GM12878 (cell line): ENCODE results near the gene PIK3R2. TPM values are rescaled to one million over a fixed set of nuclear protein-coding genes. Genes with fewer than 3 reads are reported as not detected.
"Not testable (repeated sequence)": the region's sequence is repeated elsewhere in the genome, so short reads cannot be mapped to it uniquely, and the experiment has no call there.

ENCODE experiments used
- ATAC-seq: fragments of 200-7000 bp; cut with Tn5 transposase; 3 replicates; pipeline ENCODE4 v1.9.1; 2020; ENCODE audit warnings: mild to moderate bottlenecking, moderate library complexity
- BruUV-seq: library from RNA; stranded (reverse); fragments of 400-500 nt; replicated peaks from 2 replicates; lab custom pipeline; 2021; lab: Mats Ljungman, UMichigan
- CTCF ChIA-PET: fragments of 300-600 bp; sonication (Branson Sonifier 250); formaldehyde crosslinking; extraction: SDS; loops from one replicate; lab custom pipeline; 2021; ENCODE audit warnings: inconsistent platforms; lab: Yijun Ruan, JAX
- POLR2A ChIA-PET: fragments of 350-600 bp; formaldehyde crosslinking; extraction: SDS; loops from one replicate; lab custom pipeline; 2021; ENCODE audit warnings: inconsistent platforms; lab: Charles Lee
- RAD21 ChIA-PET: fragments of 300-600 bp; sonication (Branson Sonifier 250); formaldehyde crosslinking; loops from one replicate; lab custom pipeline; 2023; ENCODE audit warnings: antibody characterized with exemption; ENCODE audit not compliant: unreplicated experiment; lab: Charles Lee
- SMC1A ChIA-PET: fragments of 300-600 bp; sonication (Branson Sonifier 250); formaldehyde crosslinking; loops from one replicate; lab custom pipeline; 2023; ENCODE audit not compliant: unreplicated experiment, uncharacterized antibody; lab: Charles Lee
- DNase-seq: peaks from one replicate; pipeline ENCODE4 v3.0.0-alpha.2; 2011; ENCODE audit warnings: low read depth, low spot score
- FAIRE-seq: peaks from 3 replicates; lab custom pipeline; 2011; peaks lifted over from hg19 to GRCh38; lab: Jason Lieb, UNC
- H2AFZ ChIP-seq: 2 replicates; pipeline ENCODE4 v1.6.0; 2011; ENCODE audit warnings: low read depth, low read length, control low read depth; ENCODE audit not compliant: control insufficient read depth
- H3K27ac ChIP-seq: 2 replicates; pipeline ENCODE4 v1.5.1; 2011; ENCODE audit warnings: control low read depth; ENCODE audit not compliant: control insufficient read depth, insufficient read depth
- H3K27me3 ChIP-seq, 2 experiments: replicated peaks in 1 of 2; 2 replicates each; pipeline versions ENCODE4 v1.6.0 to v1.6.1; 2011; ENCODE audit warnings: low read length in 1 of 2; ENCODE audit not compliant: control insufficient read depth in 2 of 2, insufficient read depth in 2 of 2
- H3K36me3 ChIP-seq, 2 experiments: 2 replicates each; pipeline ENCODE4 v1.5.1; 2011; ENCODE audit warnings: low read length in 1 of 2; ENCODE audit not compliant: control insufficient read depth in 2 of 2, insufficient read depth in 2 of 2
- H3K4me1 ChIP-seq: 2 replicates; pipeline ENCODE4 v1.6.1; 2011; ENCODE audit warnings: mild to moderate bottlenecking, low read length, moderate library complexity, mixed read lengths; ENCODE audit not compliant: control insufficient read depth, insufficient read depth
- H3K4me2 ChIP-seq: 2 replicates; pipeline ENCODE4 v1.6.0; 2011; ENCODE audit warnings: control low read depth; ENCODE audit not compliant: control insufficient read depth, insufficient read depth
- H3K4me3 ChIP-seq: fragments of 200-600 bp; sonication (generic); 2 replicates; pipeline ENCODE4 v1.5.1; 2016
- H3K79me2 ChIP-seq: 2 replicates; pipeline ENCODE4 v1.6.0; 2011; ENCODE audit warnings: low read length; ENCODE audit not compliant: control insufficient read depth, insufficient read depth
- H3K9ac ChIP-seq: 2 replicates; pipeline ENCODE4 v1.8.0; 2011; ENCODE audit warnings: low read length, control low read depth, mixed read lengths; ENCODE audit not compliant: control insufficient read depth, insufficient read depth
- H3K9me3 ChIP-seq: replicated peaks from 3 replicates; pipeline ENCODE4 v1.5.1; 2011; ENCODE audit warnings: mild to moderate bottlenecking, low read length; ENCODE audit not compliant: control insufficient read depth, insufficient read depth
- H4K20me1 ChIP-seq: 2 replicates; pipeline ENCODE4 v1.6.0; 2011; ENCODE audit not compliant: control insufficient read depth, insufficient read depth
- ELK1 ChIP-seq: IDR thresholded peaks from 2 replicates; pipeline ENCODE4 v1.6.1; 2012; ENCODE audit warnings: low read depth, low read length, improper control_type of control experiment
- NKRF ChIP-seq: fragments of 450-650 bp; conservative IDR thresholded peaks from 2 replicates; pipeline ENCODE4 v1.6.1; 2017; ENCODE audit warnings: mild to moderate bottlenecking, moderate library complexity
- SMAD5 ChIP-seq: IDR thresholded peaks from 2 replicates; pipeline ENCODE4 v1.6.1; 2016; ENCODE audit warnings: antibody characterized with exemption, low read depth
- SMARCA5 ChIP-seq: fragments of 450-650 bp; IDR thresholded peaks from 2 replicates; pipeline ENCODE4 v1.6.1; 2017; ENCODE audit warnings: mild to moderate bottlenecking
- STAT1 ChIP-seq: fragments of 450-650 bp; conservative IDR thresholded peaks from 2 replicates; pipeline ENCODE4 v1.6.1; 2014; ENCODE audit warnings: antibody characterized with exemption, mild to moderate bottlenecking
- WGBS: methylation state at CpG from one replicate; pipeline ENCODE4 v1.1.6; 2016; ENCODE audit warnings: low lambda C conversion rate; ENCODE audit not compliant: insufficient replicate concordance, insufficient coverage; ENCODE audit errors: missing lambda C conversion rate; 5-methylcytosine and 5-hydroxymethylcytosine counted together
- in situ Hi-C: fragments of 300-500 bp; cut with MboI; formaldehyde crosslinking; loops from 9 replicates; pipeline ENCODE4 v1.14.3; 2018; ENCODE audit warnings: mixed read lengths
- intact Hi-C: fragments of 100-400 bp; cut with micrococcal nuclease; formaldehyde crosslinking; loops from one replicate; pipeline ENCODE4 v1.14.2; 2022; ENCODE audit not compliant: unreplicated experiment
- polyA plus RNA-seq, 11 experiments: library from polyadenylated mRNA; depleted of rRNA in 4 of 11; unstranded in 6 of 11; stranded (reverse) in 5 of 11; fragments of >200 nt; fragmentation: Nextera tagmentation in 4 of 11; fragmentation: Illumina TruSeq in 1 of 11; extraction: Ambion mirVana in 4 of 11; extraction: Trizol in 1 of 11; gene quantifications; 1 replicate in 1 of 11; 2 replicates in 10 of 11; pipeline versions ENCODE4 v1.2.1 to v1.2.3, GENCODE V29; 2011 to 2016; ENCODE audit warnings: inconsistent platforms in 2 of 11, missing spikeins in 2 of 11, low read depth in 1 of 11
- total RNA-seq, 4 experiments: library from RNA; depleted of rRNA in 3 of 4; stranded (reverse); fragments of >200 nt in 3 of 4; fragmentation: Illumina TruSeq in 1 of 4; extraction: Trizol in 1 of 4; gene quantifications; 2 replicates each; pipeline versions ENCODE4 v1.2.1 to v1.2.3, GENCODE V29; 2013 to 2021

Gene PIK3R2
- total and polyA plus RNA-seq, 10 of the 15 experiments (the other 5 are each of a cell fraction or from before 2014, with no cell fraction given) = 0.26 to 22.6 (median 2.5) TPM

DNA sequence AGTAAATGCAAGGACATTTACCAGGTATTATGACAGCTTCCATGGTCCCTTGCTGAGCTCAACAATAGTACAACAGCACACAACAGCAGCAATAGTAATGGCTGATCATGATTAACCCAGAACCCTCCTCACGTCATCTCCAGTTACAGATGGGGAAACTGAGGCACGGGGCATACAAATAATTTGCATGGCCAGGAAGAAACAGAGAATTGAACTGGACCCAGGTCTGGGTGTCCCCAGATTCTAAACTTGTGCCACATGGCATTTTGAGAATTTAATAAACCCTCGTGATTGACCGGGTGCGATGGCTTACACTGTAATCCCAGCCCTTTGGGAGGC lies 48.2 kb upstream of the PIK3R2 start:
- Histone ChIP-seq H3K4me1 (peaks cover 47% of the 10 kb centered on the region), H4K20me1 (no peaks in the 10 kb centered on the region), H3K36me3 (peaks cover 0 to 3% of the 10 kb centered on the region in 2 experiments; a peak in 2 of 4 replicates), H2AFZ (peak overlapping the region; percentile 92), H3K9ac (peak overlapping the region; percentile 62), H3K27me3 (no peaks in the 10 kb centered on the region), H3K27ac (peak overlapping the region; percentile 63), H3K79me2 (peaks cover 15% of the 10 kb centered on the region), H3K4me3 (peak overlapping the region; percentile 0; the same call in 1 of the 2 replicates), H3K9me3 (no peaks in the 10 kb centered on the region; the same call in 2 of the 3 replicates), H3K4me2 (peak overlapping the region; percentile 97)
- DNase-seq = no peak
- intact Hi-C loops (no loop called here), in situ Hi-C loops (no loop called here)
- ChIA-PET SMC1A (interaction anchor here (1.0 to 1.1 kb wide), 2 partner anchors 14 to 70 kb away, joined by 3 to 5 read pairs; no protein-coding TSS in a partner anchor), CTCF (interaction anchor here (1.1 to 2.0 kb wide), 3 partner anchors 8 to 60 kb away, joined by 3 to 9 read pairs (median 6); no protein-coding TSS in a partner anchor), RAD21 (interaction anchor here (1.0 to 2.2 kb wide), 6 partner anchors 8 to 224 kb away, joined by 3 to 9 read pairs (median 4); no protein-coding TSS in a partner anchor), POLR2A (interaction anchor here (0.6 to 1.4 kb wide), 2 partner anchors 13 to 110 kb away, joined by 3 to 9 read pairs; no protein-coding TSS in a partner anchor)
- 59% methylated on average over 5 of the region's 5 CpGs for WGBS
- no peak for ATAC-seq
- FAIRE-seq = no peak
- BruUV-seq = no TSS peak
- TF ChIP-seq STAT1 (0 out of 2 replicates have a peak, but pooled peaks have one; percentile 7), SMARCA5 (0 out of 2 replicates have a peak, but pooled peaks have one; percentile 46), SMAD5 (no peak; the same call in 1 of the 2 replicates), ELK1 (no peak), NKRF (0 out of 2 replicates have a peak, but pooled peaks have one; percentile 13)

GRCh38 chr19:18105259-18105658 lies 47.7 kb upstream of the PIK3R2 start:
- H4K20me1 ChIP-seq, H3K9ac ChIP-seq, H3K4me2 ChIP-seq, H2AFZ ChIP-seq, H3K27ac ChIP-seq, in situ Hi-C loops, FAIRE-seq, DNase-seq, H3K36me3 ChIP-seq, BruUV-seq, SMC1A ChIA-PET, intact Hi-C loops, H3K4me3 ChIP-seq, H3K27me3 ChIP-seq, ATAC-seq, H3K9me3 ChIP-seq: not testable (repeated sequence)
- Histone ChIP-seq H3K79me2 (peaks cover 13% of the 10 kb centered on the region), H3K4me1 (peaks cover 46% of the 10 kb centered on the region)
- RAD21 ChIA-PET = interaction anchor here (0.7 to 2.2 kb wide), 4 partner anchors 8 to 223 kb away, joined by 3 to 9 read pairs (median 5); partner anchors contain the start of gene IL12RB1
- 70% methylated on average over 7 of the region's 7 CpGs for WGBS
- POLR2A ChIA-PET = interaction anchor here (0.7 to 1.4 kb wide), 2 partner anchors 13 to 1520 kb away, joined by 3 to 9 read pairs; no protein-coding TSS in a partner anchor
- CTCF ChIA-PET = interaction anchor here (1.1 kb wide), 1 partner anchor 60 kb away, joined by 3 read pairs; no protein-coding TSS in a partner anchor
